Fibroblast of pulmonary artery (primary cell): ENCODE data around the gene SNX33.
"Not testable (repeated sequence)": the region's sequence is repeated elsewhere in the genome, so short reads cannot be mapped to it uniquely, and the experiment has no call there.

ENCODE experiments used
- DNase-seq: peaks from one replicate; pipeline ENCODE4 v3.0.0-alpha.2; 2010; ENCODE audit warnings: low read depth
- H3K4me3 ChIP-seq: replicated peaks from 2 replicates; pipeline ENCODE4 v1.5.1; 2011; ENCODE audit warnings: low read depth, mild to moderate bottlenecking, control low read depth, low read length, moderate library complexity
- CTCF ChIP-seq: IDR thresholded peaks from 2 replicates; pipeline ENCODE4 v1.5.1; 2011; ENCODE audit warnings: mild to moderate bottlenecking, control low read depth, low read length, inconsistent platforms; ENCODE audit errors: missing control alignments

Gene SNX33

GRCh38 chr15:75687486-75688277 is 40.0 kb downstream of the SNX33 start:
- H3K4me3 ChIP-seq, result no peak overlapping the region
- no peak for TF ChIP-seq CTCF
- DNase-seq, result no peak

GRCh38 chr15:75688278-75688557 is 40.5 kb downstream of the SNX33 start:
- no peak overlapping the region for H3K4me3 ChIP-seq
- no peak for DNase-seq
- TF ChIP-seq CTCF, result no peak

- H3K4me3 ChIP-seq, result no peak overlapping the region
- DNase-seq, result no peak
- no peak for TF ChIP-seq CTCF
Observed at GRCh38 chr15:75688831-75689230, 41.1 kb downstream of the SNX33 start.

GRCh38 chr15:75689429-75689828 is 41.7 kb downstream of the SNX33 start:
- not testable (repeated sequence) for DNase-seq, H3K4me3 ChIP-seq

- not testable (repeated sequence) for H3K4me3 ChIP-seq, DNase-seq
Observed at GRCh38 chr15:75692311-75692710, 44.6 kb downstream of the SNX33 start.

GRCh38 chr15:75693028-75693427 is 45.3 kb downstream of the SNX33 start:
- DNase-seq, H3K4me3 ChIP-seq: not testable (repeated sequence)

- peak; percentile 71 for DNase-seq
- no peak overlapping the region for H3K4me3 ChIP-seq
- TF ChIP-seq CTCF, result no peak
Observed at GRCh38 chr15:75693501-75694240, 46.0 kb downstream of the SNX33 start.

- DNase-seq, result peak; percentile 95
- peak; percentile 35 for TF ChIP-seq CTCF
- H3K4me3 ChIP-seq, result no peak overlapping the region
Observed at GRCh38 chr15:75694241-75695182, 46.8 kb downstream of the SNX33 start.
